ENCODE results near the gene DSCAM.

The DSCAM gene

DNA sequence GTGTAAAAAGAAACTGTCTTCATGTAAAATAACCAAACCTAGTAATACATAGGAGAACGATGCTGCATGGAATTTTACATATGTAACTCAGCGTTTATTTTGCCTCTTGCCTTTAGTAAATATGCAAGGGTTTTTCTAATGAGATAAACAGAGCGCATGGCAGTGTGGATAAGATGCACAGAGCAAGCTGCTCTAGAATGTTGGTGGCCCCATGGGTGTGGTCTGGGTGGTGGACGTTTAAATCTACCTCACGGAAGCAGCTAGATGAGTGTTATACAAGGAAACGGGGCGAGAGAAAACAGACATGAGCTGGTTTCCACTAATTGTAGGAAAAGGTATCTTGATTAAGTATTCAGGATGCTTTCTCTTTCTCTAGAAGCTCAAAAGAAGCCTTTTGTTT lies 205.9 kb downstream of the DSCAM start:
- DNase-seq = no peak

- no peak for DNase-seq
These were observed 206.6 kb downstream of the DSCAM start for GRCh38 chr21:40640266-40640789.

DNA sequence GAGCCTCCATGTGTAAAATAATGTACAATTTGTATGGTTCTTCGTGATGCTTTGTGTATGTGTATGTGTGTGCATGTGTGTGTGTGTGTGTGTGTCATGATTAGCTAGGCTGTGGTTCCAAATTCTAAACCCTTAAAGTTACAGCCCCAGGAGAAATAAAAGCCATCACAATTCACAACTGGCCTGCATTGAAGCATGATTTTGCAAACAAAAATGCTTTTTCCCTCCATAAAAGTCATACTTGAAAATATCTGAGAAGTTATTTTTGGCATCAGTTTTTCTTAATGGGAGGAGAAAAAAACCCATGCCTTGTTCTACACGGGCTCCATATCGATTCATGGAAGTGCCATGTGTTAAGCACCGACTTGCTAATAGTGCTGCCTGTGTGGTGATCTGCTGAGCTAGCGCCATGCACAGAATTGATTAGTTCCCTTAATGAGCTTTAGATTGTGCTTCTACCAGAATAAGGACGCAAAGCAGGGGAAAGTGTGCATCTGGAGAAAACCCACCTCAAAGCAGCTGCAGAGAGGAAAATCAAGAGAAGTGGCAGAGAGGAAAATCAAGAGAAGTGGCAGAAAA lies 207.3 kb downstream of the DSCAM start:
- no peak for DNase-seq

- no peak for DNase-seq
These were observed 208.3 kb downstream of the DSCAM start for GRCh38 chr21:40638466-40639251.

DNA sequence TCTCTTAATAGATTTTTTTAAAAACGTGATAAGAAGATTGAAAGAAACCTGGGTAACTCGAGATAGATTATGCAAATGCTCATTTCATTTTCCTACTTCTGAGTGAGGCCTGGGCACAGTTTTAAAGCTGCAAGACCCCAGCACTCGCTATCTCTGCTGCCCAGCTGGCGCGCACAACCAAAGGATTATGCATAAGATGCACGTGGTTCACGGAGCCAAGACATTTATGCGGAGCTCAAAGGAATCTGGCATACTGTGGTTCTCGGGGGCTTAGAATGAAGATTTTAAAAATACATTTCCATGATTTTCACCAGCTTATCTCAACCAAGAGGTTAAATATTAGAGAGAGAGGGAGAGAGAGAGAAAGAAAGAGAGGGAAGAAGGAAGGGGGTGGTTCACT lies 210.9 kb downstream of the DSCAM start:
- DNase-seq = no peak

DNA sequence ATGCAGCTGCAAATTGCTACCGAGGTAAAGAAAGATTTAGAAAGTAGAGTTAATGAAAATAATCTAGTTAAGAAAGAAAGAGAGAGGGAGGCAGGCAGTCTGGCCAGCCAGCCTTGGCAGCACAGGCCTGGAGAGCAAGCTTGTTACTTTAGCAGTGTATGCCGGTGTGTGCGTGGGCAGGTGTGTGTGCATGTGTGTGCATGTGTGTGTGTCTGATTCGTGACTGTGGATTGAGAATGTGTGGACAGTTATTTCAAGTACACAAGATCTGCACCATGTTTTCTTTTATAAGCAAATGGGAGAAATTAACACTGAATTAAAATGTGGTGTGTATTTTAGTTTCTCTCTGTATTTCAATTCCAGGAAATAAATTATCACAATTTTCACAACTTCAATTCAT lies 211.6 kb downstream of the DSCAM start:
- DNase-seq = no peak

DNA sequence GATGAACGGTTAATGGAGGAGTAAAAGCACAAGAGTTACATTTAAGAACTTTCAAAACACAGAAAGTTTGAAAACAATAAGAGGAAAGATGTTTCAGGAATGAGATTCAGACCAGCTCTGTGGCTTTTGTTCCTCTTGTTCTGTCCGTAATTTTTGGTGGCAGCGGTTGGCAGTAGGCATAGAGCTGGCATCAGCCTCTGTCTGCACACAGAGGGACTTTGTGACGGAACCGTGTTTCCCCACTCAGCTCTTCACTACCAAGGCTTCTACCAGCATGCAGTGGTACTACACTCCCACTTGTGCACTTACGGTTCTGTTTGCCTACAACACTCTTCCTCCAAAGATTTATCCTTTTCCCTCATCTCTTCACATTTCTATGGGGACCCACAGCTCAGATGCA lies 212.8 kb downstream of the DSCAM start:
- DNase-seq = no peak

GRCh38 chr21:40633048-40633447 lies 213.9 kb downstream of the DSCAM start:
- no peak for DNase-seq

- no peak for DNase-seq
These were observed 215.7 kb downstream of the DSCAM start for GRCh38 chr21:40631211-40631610.

GRCh38 chr21:40625991-40626390 lies 221.0 kb downstream of the DSCAM start:
- DNase-seq = no peak

DNA sequence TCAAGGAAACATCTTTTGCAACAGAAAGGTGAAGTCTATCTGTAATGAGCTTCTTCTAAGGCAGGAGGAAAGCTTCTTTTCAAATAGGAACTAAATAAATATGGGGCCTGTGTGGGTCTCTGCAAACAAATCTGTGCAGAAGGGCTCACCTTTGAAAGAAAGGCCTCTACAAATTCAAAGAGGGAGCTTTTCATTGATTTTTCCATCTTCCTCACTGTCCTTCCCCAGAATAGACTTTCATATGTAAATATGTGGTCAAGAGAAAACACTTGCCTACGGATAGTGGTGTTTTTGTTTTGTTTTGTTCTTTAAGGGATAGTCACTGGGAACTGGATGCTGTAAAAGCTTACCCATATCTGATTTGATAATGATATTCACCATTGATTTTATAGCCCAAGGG lies 223.4 kb downstream of the DSCAM start:
- DNase-seq = no peak

- no peak for DNase-seq
These were observed 224.4 kb downstream of the DSCAM start for GRCh38 chr21:40622531-40622930.

- DNase-seq = no peak
These were observed 226.4 kb downstream of the DSCAM start for GRCh38 chr21:40620386-40621145.

- DNase-seq = no peak
These were observed 228.6 kb downstream of the DSCAM start for GRCh38 chr21:40618191-40618973.

- no peak for DNase-seq
These were observed 230.6 kb downstream of the DSCAM start for GRCh38 chr21:40616377-40616704.

GRCh38 chr21:40615505-40616376 lies 231.2 kb downstream of the DSCAM start:
- no peak for DNase-seq

DNA sequence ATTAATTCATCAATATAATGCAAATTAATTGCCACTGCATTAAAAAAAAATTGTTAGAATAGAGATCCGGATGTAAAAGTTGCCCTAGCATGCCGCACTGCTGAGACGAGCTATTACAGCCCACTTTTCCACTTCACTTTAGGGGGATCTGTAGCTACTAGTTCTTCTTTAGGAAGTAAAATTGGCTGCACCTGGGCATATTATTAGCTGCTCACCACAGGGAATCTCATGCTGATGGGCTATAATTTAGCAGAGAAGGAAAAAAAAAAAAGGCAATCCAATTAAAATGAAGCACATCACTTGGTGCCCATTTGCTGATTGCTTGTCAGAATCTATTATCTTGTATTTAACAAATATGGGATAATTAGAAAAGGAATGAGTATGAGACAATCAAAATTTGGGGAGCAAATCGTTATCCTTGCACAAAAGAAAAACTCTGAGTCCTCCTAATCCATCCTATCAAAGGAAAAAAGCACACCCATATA lies 233.4 kb downstream of the DSCAM start:
- DNase-seq = no peak

- DNase-seq = no peak
These were observed 236.6 kb downstream of the DSCAM start for GRCh38 chr21:40610345-40610744.

- DNase-seq = no peak
These were observed 240.6 kb downstream of the DSCAM start for GRCh38 chr21:40606341-40606740.

- DNase-seq = no peak
These were observed 241.9 kb downstream of the DSCAM start for GRCh38 chr21:40605094-40605493.

DNA sequence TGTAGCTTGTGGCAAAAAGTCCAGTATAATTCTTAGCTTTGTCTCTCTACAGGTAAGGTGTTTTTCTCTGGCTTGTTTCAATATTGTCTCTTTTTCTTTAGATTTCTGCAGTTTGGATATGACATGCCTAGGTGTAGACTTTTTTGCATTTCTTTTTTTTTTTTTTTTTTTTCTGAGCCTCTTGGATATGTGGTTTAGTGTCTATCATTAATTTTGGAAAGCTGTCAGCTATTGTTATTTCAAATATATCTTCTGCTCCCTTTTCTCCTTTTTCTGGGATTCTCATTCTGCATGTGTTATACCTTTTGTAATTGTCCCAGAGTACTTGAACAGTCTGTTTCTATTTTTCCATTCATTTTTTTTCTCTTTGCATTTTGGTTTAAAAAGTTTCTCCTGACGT lies 243.2 kb downstream of the DSCAM start:
- DNase-seq = no peak

DNA sequence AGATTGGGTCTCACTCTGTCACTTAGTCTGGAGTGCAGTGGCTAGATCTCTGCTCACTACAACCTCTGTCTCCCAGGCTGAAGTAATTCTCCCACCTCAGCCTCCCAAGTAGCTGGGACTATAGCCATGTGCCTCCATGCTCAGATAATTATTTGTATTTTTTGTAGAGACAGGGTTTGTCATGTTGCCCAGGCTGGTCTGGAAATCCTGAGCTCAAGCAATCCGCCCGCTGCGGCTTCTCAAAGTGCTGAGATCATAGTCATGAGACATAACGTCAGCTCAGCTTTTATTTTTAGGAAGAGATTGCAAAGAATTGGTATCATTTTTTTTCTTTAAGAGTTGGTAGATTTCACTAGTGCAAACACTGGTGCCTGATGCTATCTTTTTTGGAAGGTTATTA lies 244.9 kb downstream of the DSCAM start:
- no peak for DNase-seq
